Duodenal mucosa (tissue), 2 donors: ENCODE results near the gene KRTAP4-16.
"Not testable (repeated sequence)": the region's sequence is repeated elsewhere in the genome, so short reads cannot be mapped to it uniquely, and the experiment has no call there.

Source experiments
- H3K27ac ChIP-seq: one replicate; pipeline ENCODE4 v1.7.0; 2013; ENCODE audit warnings: low read depth, low read length
- H3K27me3 ChIP-seq, 2 donors: one replicate each; pipeline ENCODE4 v1.7.0; 2013; ENCODE audit warnings: low read length in 2 of 2, control low read depth in 1 of 2; ENCODE audit not compliant: insufficient read depth in 2 of 2, control insufficient read depth in 1 of 2
- H3K36me3 ChIP-seq, 2 donors: one replicate each; pipeline ENCODE4 v1.7.0; 2013; ENCODE audit warnings: low read length in 2 of 2, control low read depth in 1 of 2; ENCODE audit not compliant: insufficient read depth in 2 of 2, control insufficient read depth in 1 of 2
- H3K4me1 ChIP-seq, 2 donors: one replicate each; pipeline ENCODE4 v1.7.0; 2013; ENCODE audit warnings: low read length in 2 of 2, control low read depth in 1 of 2; ENCODE audit not compliant: insufficient read depth in 2 of 2, control insufficient read depth in 1 of 2
- H3K4me3 ChIP-seq, 2 donors: one replicate each; pipeline ENCODE4 v1.7.0; 2013; ENCODE audit warnings: low read length in 2 of 2, low read depth in 1 of 2
- H3K9ac ChIP-seq, 2 donors: one replicate each; pipeline ENCODE4 v1.7.0; 2013; ENCODE audit warnings: low read length in 2 of 2, low read depth in 1 of 2
- H3K9me3 ChIP-seq, 2 donors: one replicate each; pipeline ENCODE4 v1.7.0; 2013; ENCODE audit warnings: low read length in 2 of 2, control low read depth in 1 of 2; ENCODE audit not compliant: control insufficient read depth in 1 of 2

The KRTAP4-16 gene

GRCh38 chr17:41101586-41102259 lies at the start of gene KRTAP4-16:
Gene KRTAP4-16 (minus strand): TSS chr17:41102209. CDS start chr17:41102209, 0 bp downstream.
- no peaks in the 10 kb centered on the region for H3K4me1 ChIP-seq
- H3K36me3 ChIP-seq = no peaks in the 10 kb centered on the region
- H3K27ac ChIP-seq = no peak within 1 kb of the TSS
- H3K9ac ChIP-seq = no peak within 1 kb of the TSS
- no peaks in the 10 kb centered on the region for H3K9me3 ChIP-seq
- H3K27me3 ChIP-seq = no peaks in the 10 kb centered on the region
- H3K4me3 ChIP-seq = no peak within 1 kb of the TSS

- no peak overlapping the region for H3K27ac ChIP-seq
- H3K9me3 ChIP-seq = no peaks in the 10 kb centered on the region
- H3K36me3 ChIP-seq = no peaks in the 10 kb centered on the region
- H3K4me1 ChIP-seq = no peaks in the 10 kb centered on the region
- H3K27me3 ChIP-seq = no peaks in the 10 kb centered on the region
- H3K9ac ChIP-seq = no peak overlapping the region
- no peak overlapping the region for H3K4me3 ChIP-seq
Measured at GRCh38 chr17:41151525-41151924, 49.5 kb upstream of the KRTAP4-16 start.

GRCh38 chr17:41150026-41150425 lies 48.0 kb upstream of the KRTAP4-16 start:
- H3K27ac ChIP-seq = no peak overlapping the region
- no peak overlapping the region for H3K4me3 ChIP-seq
- no peaks in the 10 kb centered on the region for H3K4me1 ChIP-seq
- no peak overlapping the region for H3K9ac ChIP-seq
- H3K36me3 ChIP-seq = no peaks in the 10 kb centered on the region
- no peaks in the 10 kb centered on the region for H3K27me3 ChIP-seq
- no peaks in the 10 kb centered on the region for H3K9me3 ChIP-seq

GRCh38 chr17:41149652-41149985 lies 47.6 kb upstream of the KRTAP4-16 start, which contains the start of gene KRTAP4-5:
Gene KRTAP4-5 (minus strand): TSS chr17:41149825. CDS start chr17:41149767, 58 bp downstream.
- H3K36me3 ChIP-seq = no peaks in the 10 kb centered on the region
- H3K4me1 ChIP-seq = no peaks in the 10 kb centered on the region
- no peak within 1 kb of the TSS for H3K27ac ChIP-seq
- no peak within 1 kb of the TSS for H3K9ac ChIP-seq
- H3K4me3 ChIP-seq = no peak within 1 kb of the TSS
- no peaks in the 10 kb centered on the region for H3K27me3 ChIP-seq
- H3K9me3 ChIP-seq = no peaks in the 10 kb centered on the region

- H3K36me3 ChIP-seq, H3K9me3 ChIP-seq, H3K27ac ChIP-seq, H3K27me3 ChIP-seq, H3K4me1 ChIP-seq, H3K4me3 ChIP-seq, H3K9ac ChIP-seq: not testable (repeated sequence)
Measured at GRCh38 chr17:41148971-41149651, 47.1 kb upstream of the KRTAP4-16 start.

- H3K4me3 ChIP-seq = no peak overlapping the region
- H3K27me3 ChIP-seq = no peaks in the 10 kb centered on the region
- H3K9me3 ChIP-seq = peaks cover 0 to 6% of the 10 kb centered on the region in 2 donors
- no peak overlapping the region for H3K9ac ChIP-seq
- H3K4me1 ChIP-seq = no peaks in the 10 kb centered on the region
- H3K36me3 ChIP-seq = no peaks in the 10 kb centered on the region
- H3K27ac ChIP-seq = no peak overlapping the region
Measured at GRCh38 chr17:41147531-41148204, 45.7 kb upstream of the KRTAP4-16 start.

GRCh38 chr17:41145261-41145660 lies 43.3 kb upstream of the KRTAP4-16 start:
- H3K27ac ChIP-seq = no peak overlapping the region
- H3K4me3 ChIP-seq = no peak overlapping the region
- no peak overlapping the region for H3K9ac ChIP-seq
- H3K9me3 ChIP-seq = peaks cover 0 to 6% of the 10 kb centered on the region in 2 donors
- no peaks in the 10 kb centered on the region for H3K27me3 ChIP-seq
- no peaks in the 10 kb centered on the region for H3K4me1 ChIP-seq
- no peaks in the 10 kb centered on the region for H3K36me3 ChIP-seq

- no peak overlapping the region for H3K9ac ChIP-seq
- no peak overlapping the region for H3K27ac ChIP-seq
- no peaks in the 10 kb centered on the region for H3K27me3 ChIP-seq
- H3K4me3 ChIP-seq = no peak overlapping the region
- H3K36me3 ChIP-seq = no peaks in the 10 kb centered on the region
- H3K9me3 ChIP-seq = peaks cover 0 to 6% of the 10 kb centered on the region in 2 donors
- no peaks in the 10 kb centered on the region for H3K4me1 ChIP-seq
Measured at GRCh38 chr17:41144846-41145245, 42.8 kb upstream of the KRTAP4-16 start.

GRCh38 chr17:41141361-41141760 lies 39.4 kb upstream of the KRTAP4-16 start:
- H3K4me3 ChIP-seq = no peak overlapping the region
- H3K9me3 ChIP-seq = peaks cover 0 to 6% of the 10 kb centered on the region in 2 donors
- H3K27ac ChIP-seq = no peak overlapping the region
- no peak overlapping the region for H3K9ac ChIP-seq
- no peaks in the 10 kb centered on the region for H3K4me1 ChIP-seq
- no peaks in the 10 kb centered on the region for H3K27me3 ChIP-seq
- no peaks in the 10 kb centered on the region for H3K36me3 ChIP-seq

GRCh38 chr17:41140360-41141131 lies 38.5 kb upstream of the KRTAP4-16 start, which contains the start of gene KRTAP4-6:
Gene KRTAP4-6 (minus strand): TSS chr17:41140544. CDS start chr17:41140487, 57 bp downstream.
- H3K4me1 ChIP-seq = no peaks in the 10 kb centered on the region
- no peaks in the 10 kb centered on the region for H3K27me3 ChIP-seq
- no peak within 1 kb of the TSS for H3K27ac ChIP-seq
- no peak within 1 kb of the TSS for H3K9ac ChIP-seq
- H3K36me3 ChIP-seq = no peaks in the 10 kb centered on the region
- peaks cover 0 to 6% of the 10 kb centered on the region in 2 donors for H3K9me3 ChIP-seq
- no peak within 1 kb of the TSS for H3K4me3 ChIP-seq
